Nucleus accumbens (tissue), 56 donors: Measurements from ENCODE around the gene GABRE.

Source experiments
- DNase-seq, 56 donors: peaks; one replicate each; lab custom pipeline; 2025; lab: John Stamatoyannopoulos, UW

Gene GABRE, protein sequence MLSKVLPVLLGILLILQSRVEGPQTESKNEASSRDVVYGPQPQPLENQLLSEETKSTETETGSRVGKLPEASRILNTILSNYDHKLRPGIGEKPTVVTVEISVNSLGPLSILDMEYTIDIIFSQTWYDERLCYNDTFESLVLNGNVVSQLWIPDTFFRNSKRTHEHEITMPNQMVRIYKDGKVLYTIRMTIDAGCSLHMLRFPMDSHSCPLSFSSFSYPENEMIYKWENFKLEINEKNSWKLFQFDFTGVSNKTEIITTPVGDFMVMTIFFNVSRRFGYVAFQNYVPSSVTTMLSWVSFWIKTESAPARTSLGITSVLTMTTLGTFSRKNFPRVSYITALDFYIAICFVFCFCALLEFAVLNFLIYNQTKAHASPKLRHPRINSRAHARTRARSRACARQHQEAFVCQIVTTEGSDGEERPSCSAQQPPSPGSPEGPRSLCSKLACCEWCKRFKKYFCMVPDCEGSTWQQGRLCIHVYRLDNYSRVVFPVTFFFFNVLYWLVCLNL

GRCh38 chrX:151974336-151975227 lies at the start of gene GABRE:
TSS of gene GABRE (minus strand) at chrX:151974676. CDS start at chrX:151974625, 51 bp downstream.
- DNase-seq = peak in 3 of 56 donors; percentile 0 to 10 (median 1)

- DNase-seq = no peak
Observed at GRCh38 chrX:152020888-152021287, 46.4 kb upstream of the GABRE start.

DNA sequence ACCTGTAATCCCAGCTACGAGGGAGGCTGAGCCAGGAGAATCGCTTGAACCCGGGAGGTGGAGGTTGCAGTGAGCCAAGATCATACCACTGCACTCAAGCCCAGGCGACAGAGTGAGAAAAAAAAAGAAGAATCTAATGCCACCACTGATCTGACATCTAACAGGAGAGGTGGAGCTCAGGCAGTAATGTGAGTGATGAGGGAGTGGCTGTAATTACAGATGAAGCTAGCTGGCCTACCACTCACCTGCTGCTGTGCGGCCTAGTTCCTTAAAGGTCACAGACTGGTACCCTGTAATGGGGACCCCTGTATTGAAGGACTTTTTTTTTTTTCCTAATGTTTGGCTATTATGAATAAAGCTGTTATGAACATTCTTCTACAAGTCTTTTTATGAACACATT lies 25.3 kb upstream of the GABRE start:
- no peak for DNase-seq

GRCh38 chrX:151997539-151997938 lies 23.1 kb upstream of the GABRE start:
- DNase-seq = no peak

- no peak for DNase-seq
Observed at GRCh38 chrX:151996347-151996746, 21.9 kb upstream of the GABRE start.

DNA sequence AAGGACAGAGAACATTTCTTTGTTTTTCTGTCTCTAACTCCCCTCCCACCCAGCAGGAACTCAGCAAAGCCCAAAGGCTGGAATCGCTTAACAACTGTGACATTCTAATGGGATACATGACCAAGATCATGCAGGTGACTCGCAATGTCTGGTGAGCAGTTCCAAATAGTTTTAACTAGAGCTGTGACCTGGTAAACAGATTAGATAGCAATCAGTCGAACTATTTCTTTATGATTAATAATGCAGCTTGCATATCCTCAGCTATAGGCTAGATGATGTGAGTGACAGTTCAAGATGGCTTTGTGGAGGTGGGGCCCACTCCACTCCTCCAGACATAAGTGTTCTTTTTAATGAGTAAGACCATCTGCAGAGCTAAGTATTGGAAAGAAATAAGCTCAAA lies 20.0 kb upstream of the GABRE start:
- DNase-seq = no peak

DNA sequence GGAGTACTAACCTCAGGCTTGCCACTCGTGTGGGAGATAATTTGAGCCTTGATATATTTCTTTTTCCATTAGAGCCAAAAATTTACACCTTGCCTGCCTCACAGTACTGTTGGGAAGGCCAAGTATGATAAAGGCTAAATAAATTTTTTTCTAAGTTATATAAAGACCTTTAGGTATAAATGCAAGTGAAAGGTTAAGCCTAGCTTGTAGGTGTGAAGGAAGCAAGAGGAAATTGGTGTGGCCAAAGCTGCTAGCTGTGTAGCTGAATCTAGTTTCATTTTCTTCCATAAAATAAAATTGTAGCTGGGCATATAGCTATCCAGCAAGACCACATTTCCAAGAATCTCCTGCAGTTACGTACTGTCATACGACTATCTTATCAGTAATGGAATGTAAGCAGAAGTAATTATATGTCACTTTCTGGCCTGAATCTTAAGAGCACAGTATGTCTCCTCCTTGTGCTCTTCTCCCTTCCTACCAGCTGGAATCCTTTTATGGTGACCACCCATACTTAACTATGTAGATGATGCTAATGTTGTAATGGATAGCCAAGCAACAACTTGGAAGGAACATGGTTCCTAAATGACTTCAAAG lies 14.3 kb upstream of the GABRE start:
- no peak for DNase-seq

- no peak for DNase-seq
Observed at GRCh38 chrX:151987108-151987507, 12.6 kb upstream of the GABRE start.

GRCh38 chrX:151985955-151986354 lies 11.5 kb upstream of the GABRE start:
- DNase-seq = no peak

DNA sequence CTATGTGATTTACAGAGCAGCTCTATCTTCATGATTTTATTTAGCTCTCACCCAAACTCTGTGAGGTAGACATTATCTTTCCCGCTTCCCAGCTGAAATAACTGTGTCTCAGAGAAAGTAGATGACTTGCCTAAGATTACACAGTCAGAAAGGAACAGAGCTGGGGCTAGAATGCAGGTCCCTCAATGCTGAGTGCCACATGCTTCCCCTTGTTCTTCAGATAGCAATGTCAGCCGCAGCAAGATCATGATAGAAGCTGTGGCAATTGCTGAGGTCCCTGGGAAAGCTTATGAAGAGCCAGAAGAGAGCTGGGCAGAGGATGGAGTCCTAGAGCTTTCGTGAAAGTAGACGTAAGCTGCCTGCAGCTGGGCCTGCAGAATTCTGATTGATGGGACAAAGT lies 11.1 kb upstream of the GABRE start:
- no peak for DNase-seq

GRCh38 chrX:151984902-151985301 lies 10.4 kb upstream of the GABRE start:
- DNase-seq = no peak

- no peak for DNase-seq
Observed at GRCh38 chrX:151984328-151984727, 9.9 kb upstream of the GABRE start.

DNA sequence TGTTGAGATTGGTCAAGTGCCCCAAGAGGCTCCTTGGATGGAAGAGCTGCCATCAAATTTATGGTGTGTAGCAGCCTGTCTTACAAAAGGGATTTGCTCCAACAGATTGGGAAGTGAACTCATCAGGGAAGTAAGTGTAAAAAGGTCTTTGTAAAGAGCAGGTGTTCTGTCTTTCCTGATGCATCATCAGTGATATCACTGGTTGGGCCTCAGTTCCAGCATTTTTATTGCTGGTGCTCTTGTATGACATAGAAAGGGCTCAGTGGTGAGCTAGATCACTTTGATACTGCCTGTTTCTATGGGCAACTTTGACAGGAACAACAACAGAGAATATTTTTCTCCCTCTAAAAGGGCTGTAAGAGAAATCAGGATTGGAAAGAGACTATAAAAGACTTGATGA lies 8.7 kb upstream of the GABRE start:
- no peak for DNase-seq

- no peak for DNase-seq
Observed at GRCh38 chrX:151982222-151982621, 7.7 kb upstream of the GABRE start.

DNA sequence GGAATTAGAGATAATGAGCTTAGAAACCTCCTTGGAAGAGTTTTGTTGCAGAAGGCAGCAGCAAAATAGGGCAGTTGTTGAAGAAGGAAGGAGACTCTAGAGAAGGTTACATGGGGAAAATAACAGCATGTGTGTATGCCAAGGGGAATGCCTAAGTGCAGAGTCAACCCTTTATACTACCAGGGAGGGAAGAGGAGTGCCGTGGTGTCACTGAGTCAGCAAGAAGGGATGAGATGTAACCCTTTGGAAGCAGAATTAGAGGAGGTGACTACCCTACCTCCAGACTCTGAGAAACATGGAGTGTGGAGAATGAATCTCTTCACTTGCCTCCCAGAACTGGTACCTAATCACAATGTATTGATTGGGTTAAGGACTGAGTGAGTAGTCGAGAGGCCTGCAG lies 6.7 kb upstream of the GABRE start:
- DNase-seq = no peak

DNA sequence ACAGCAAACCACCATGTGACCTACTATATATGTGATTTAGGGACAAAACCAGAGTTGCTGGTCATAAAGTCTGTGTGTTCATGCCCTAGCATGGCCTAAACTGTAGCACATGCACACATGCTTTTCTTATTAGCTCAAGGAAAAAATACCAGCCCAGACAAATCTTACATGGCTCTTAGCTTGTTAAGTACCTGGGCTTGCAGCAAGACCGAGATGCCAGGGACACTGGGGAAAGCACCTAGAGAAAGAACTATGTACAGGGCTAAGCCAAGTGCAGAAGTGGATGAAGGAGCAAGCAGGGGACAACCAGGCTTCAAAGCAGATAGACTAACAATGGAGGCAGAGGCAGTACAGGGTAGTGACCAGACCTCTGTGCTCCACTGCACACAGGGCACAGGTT lies 3.4 kb upstream of the GABRE start:
- no peak for DNase-seq

DNA sequence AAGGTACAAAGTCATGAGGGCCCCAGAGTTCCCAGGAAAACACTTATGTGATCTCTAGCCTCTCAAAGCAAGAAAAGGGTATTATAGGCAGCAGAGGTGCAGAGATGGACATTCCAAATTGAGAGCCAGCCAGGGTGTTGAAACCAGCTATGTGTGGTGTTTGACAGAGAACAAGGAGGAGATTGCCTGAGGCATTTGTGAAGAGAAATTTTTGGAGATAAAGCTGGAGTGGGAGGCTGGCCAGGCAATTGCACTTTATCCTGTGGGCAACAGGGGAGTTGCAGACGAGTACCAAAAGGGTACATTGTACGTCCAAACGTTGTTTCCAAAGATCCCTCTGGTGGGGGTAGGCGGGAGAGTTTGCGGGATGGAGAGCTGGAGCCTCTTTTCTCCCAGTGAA lies 2.5 kb upstream of the GABRE start:
- DNase-seq = no peak

GRCh38 chrX:151975736-151976275 lies 1.3 kb upstream of the GABRE start:
- DNase-seq = no peak

DNA sequence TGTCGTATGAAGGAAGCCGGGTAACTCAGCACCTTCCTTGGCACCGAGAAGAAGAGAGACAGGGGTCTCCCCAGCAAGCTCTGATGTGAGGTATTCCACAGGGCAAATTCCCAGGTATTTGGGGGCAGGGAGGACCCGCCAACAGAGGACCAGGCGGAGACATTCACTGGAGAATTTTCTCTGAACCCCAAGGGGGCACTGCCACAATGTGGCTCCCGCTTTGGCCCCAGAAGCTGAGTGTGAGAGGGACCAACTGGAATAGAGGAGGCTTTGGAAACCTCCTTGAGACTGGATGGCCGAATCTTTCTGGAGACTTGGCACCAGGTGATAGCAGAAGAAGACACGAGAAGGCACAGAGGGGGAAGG lies 735 bp upstream of the GABRE start:
- DNase-seq = no peak

DNA sequence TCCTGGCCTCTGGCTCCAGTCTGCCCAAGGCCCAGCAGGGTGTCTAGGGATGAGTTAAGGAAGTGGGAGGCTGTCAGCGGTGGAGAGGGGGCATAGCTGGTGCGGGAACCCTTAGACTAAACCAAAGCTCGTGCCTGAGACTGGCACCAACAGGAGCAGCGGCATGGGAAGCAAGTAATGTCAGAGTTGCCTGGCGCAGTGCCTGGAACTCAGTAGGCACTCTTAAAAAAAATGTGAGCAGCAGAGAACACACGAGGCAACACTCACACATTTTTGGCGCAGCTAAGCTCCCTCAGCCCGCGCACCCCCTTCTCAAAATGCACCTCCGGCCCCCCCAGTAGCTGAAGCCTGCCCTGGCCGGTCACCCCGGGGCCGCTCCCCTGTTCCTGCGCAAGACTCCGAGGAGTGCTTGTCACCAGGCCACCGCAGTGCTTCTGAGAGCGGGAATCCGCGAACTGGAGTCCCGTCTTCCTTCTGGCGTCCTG lies 583 bp downstream of the GABRE start:
- DNase-seq = no peak
